ENCODE measurements around the gene PAPLN.
"Not testable (repeated sequence)": the region's sequence is repeated elsewhere in the genome, so short reads cannot be mapped to it uniquely, and the experiment has no call there.

PAPLN gene, protein sequence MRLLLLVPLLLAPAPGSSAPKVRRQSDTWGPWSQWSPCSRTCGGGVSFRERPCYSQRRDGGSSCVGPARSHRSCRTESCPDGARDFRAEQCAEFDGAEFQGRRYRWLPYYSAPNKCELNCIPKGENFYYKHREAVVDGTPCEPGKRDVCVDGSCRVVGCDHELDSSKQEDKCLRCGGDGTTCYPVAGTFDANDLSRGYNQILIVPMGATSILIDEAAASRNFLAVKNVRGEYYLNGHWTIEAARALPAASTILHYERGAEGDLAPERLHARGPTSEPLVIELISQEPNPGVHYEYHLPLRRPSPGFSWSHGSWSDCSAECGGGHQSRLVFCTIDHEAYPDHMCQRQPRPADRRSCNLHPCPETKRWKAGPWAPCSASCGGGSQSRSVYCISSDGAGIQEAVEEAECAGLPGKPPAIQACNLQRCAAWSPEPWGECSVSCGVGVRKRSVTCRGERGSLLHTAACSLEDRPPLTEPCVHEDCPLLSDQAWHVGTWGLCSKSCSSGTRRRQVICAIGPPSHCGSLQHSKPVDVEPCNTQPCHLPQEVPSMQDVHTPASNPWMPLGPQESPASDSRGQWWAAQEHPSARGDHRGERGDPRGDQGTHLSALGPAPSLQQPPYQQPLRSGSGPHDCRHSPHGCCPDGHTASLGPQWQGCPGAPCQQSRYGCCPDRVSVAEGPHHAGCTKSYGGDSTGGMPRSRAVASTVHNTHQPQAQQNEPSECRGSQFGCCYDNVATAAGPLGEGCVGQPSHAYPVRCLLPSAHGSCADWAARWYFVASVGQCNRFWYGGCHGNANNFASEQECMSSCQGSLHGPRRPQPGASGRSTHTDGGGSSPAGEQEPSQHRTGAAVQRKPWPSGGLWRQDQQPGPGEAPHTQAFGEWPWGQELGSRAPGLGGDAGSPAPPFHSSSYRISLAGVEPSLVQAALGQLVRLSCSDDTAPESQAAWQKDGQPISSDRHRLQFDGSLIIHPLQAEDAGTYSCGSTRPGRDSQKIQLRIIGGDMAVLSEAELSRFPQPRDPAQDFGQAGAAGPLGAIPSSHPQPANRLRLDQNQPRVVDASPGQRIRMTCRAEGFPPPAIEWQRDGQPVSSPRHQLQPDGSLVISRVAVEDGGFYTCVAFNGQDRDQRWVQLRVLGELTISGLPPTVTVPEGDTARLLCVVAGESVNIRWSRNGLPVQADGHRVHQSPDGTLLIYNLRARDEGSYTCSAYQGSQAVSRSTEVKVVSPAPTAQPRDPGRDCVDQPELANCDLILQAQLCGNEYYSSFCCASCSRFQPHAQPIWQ

DNA sequence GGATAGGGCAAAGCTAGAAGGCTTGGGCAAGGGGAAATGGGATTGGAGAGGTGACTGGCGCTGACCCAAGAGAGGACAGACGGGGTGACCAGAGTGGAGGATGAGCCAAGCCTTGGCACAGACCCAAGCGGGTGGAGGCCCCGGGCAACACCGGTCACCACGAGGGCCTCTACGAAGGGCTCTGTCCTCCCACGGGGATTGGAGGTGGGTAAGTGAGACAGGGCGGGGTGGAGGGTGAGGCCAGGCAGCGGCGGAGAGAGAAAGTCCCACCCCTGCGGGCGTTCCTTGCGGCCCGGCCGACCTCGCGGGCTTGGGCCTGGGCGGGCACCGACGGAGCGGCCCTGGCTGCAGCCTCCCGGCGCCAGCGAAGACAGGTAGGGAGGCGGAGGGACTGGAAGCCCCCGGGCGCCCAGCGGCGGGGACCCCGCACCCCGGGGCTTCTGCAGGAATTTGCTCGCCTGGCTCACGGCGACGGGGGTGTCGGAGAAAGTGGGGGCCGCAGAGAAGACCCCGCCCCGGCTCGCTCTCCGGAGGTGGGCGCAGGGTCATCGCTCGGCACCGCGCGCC is at the start of gene PAPLN:
Gene PAPLN, plus strand, starts transcription at position 288 of the 567 bp plus-strand sequence. CDS start 2,273 bp downstream, outside the sequence.
- in situ Hi-C loops (cut with MboI; ENCODE audit: low sequenced_read_pairs): no loop called here

DNA sequence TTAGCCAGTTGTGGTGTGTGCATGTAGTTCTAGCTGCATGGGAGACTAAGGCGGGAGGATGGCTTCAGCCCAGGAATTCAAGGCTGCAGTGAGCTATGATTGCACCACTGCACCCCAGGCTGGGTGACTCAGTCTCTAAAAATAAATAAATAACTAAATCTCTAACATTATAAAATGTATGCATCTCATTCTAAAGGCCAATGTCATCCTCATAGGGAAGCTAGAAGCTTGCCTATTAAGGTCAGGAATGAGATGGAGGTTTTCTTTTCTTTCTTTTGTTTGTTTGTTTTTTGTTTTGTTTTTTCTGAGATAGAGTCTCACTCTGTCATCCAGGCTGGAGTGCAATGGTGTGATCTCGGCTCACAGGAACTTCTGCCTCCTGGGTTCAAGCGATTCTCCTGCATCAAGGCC is 48.8 kb upstream of the PAPLN start:
- in situ Hi-C loops (cut with MboI; ENCODE audit: low sequenced_read_pairs): no loop called here

DNA sequence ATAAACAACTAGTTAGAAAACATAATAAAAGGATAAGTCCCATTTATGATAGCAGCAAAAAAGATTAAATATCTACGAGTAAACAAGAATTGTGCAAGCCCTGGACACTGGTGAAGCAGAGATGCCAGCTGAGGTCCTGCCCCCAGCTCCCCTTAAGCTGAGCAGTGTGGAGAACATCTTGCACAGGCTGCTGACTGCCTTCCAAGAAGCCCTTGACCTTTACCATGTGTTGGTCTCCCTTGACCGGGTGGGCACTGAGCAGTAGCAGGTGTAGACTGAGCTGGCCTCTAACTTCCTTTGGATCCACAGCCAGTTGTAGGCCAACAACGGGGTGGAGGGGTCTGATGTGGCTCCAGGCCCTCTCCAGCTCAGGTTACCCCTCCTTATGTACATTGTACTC is 47.7 kb upstream of the PAPLN start:
- in situ Hi-C loops (cut with MboI; ENCODE audit: low sequenced_read_pairs): no loop called here

DNA sequence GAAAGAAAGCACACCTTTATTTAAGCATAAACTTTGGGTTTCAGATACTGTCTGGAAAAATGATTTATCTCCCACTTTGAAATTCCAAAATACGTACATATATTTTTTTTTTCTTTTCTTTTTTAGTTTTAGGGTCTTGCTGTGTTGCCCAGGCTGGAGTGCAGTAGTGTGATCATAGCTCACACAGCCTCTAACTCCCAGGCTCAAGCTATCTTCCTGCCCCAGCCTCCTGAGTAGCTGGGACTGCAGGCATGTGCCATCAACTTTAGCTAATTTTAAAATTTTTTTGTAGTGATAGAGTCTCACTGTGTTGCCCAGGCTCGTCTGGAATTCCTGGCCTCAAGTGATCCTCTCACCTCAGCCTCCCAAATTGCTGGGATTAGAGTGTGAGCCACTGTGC is 45.9 kb upstream of the PAPLN start:
- in situ Hi-C loops (cut with MboI; ENCODE audit: low sequenced_read_pairs): no loop called here

DNA sequence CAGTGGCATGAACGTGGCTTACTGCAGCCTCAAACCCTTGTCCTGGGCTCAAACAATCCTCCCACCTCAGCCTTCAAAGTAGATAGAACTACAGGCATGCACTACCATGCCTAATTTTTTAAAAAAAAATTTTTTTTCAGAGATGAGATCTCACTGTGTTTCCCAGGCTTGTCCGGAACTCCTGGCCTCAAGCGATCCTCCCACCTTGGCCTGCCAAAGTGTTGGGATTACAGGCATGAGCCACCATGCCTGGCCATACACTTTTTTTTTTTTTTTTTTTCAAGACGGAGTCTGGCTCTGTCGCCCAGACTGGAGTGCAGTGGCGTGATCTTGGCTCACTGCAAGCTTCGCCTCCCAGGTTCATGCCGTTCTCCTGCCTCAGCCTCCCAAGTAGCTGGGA is 43.0 kb upstream of the PAPLN start:
- in situ Hi-C loops (cut with MboI; ENCODE audit: low sequenced_read_pairs): not testable (repeated sequence)

DNA sequence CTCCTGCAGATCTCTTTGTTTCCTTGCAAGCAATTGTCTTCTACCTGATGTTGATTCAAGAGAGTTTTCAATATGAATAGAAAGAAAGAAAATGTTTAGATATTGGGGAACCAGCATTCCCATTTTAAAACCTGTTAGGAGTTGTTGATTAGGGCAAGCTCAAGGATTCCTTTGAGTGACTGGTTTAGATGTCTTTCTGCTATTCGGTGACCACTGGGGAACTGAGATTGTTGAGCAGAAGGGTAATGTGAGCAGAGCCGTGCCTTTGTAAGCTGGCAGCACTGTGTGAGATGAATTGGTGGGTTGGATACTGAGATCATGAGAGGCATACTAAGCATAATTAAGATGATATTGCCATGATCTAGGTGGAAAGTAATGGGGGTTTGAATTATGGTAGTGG is 39.1 kb upstream of the PAPLN start:
- in situ Hi-C loops (cut with MboI; ENCODE audit: low sequenced_read_pairs): no loop called here

DNA sequence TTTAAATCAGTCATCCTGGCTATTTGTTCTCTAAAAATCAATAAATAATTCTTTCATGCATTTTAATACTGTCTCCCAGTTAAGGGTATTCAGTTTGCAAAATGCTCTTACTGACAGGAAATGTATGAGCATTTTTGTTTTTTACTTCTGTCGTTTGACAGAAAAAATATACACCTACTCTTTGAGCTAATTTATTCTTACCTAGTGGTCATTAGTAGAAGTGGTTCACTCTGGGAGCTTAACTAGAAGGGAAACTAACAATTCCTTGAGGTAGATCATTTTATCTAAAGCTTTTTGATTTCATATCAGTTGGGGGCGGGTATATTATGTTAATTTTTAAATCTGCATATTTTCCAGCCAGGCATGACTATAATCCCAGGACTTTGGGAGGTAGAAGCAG is 33.8 kb upstream of the PAPLN start:
- in situ Hi-C loops (cut with MboI; ENCODE audit: low sequenced_read_pairs): no loop called here

DNA sequence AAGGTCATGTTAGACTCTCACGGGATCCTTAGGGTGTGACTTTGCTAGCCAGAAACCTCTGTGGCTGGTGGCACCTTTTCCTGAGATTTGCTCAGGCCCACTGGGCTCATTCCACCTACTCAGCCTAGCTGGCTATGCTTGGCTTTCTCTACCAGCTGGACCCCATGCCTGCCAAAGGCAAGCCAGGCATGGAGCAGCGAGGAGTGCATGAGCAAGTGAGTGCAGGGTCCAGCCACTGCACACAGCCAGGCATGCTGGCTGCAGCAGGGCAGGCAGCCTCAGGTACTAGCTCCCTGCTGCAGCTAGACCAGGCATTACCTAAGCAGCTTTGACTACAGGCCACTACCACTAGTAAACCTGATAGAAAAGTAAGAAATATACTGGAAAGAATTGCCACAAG is 29.7 kb upstream of the PAPLN start:
- in situ Hi-C loops (cut with MboI; ENCODE audit: low sequenced_read_pairs): no loop called here

DNA sequence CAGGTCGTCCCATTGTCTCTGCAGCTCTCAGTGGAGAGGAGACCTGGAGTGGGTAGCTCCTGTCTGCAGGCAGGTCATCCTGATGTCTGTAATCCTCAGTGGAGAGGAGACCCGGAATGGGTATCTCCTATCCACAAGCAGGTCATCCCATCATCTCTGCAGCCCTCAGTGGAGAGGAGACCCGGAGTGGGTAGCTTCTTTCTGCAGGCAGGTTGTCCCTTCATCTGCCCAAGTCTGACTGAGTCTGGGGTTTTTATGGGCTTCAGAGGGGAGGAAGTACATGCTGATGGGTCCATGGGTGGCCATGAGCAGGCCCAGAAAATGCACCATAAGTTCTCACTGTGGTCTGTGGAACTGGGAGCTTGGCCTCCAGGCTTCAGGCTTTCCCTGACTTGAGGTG is 28.9 kb upstream of the PAPLN start:
- in situ Hi-C loops (cut with MboI; ENCODE audit: low sequenced_read_pairs): no loop called here

DNA sequence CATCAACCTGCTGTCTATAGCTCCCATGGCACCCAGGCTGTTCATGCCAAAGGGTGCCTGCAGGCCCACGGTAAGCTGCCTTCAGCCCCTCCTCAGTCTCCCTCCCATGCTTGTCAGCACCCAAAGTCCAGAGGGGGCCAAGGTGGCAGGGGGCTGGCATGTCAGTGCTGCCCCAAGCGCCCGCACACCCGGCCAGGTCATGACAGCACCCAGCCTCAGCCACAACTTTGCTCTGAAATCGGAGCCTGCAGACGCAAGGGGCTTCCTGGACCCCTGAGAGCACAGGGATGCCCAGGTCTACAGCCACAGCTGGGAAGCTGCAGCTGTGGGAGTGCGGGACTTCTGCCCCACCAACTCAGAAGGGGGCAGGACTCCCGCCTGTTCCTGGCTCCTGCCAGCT is 28.5 kb upstream of the PAPLN start:
- in situ Hi-C loops (cut with MboI; ENCODE audit: low sequenced_read_pairs): no loop called here

DNA sequence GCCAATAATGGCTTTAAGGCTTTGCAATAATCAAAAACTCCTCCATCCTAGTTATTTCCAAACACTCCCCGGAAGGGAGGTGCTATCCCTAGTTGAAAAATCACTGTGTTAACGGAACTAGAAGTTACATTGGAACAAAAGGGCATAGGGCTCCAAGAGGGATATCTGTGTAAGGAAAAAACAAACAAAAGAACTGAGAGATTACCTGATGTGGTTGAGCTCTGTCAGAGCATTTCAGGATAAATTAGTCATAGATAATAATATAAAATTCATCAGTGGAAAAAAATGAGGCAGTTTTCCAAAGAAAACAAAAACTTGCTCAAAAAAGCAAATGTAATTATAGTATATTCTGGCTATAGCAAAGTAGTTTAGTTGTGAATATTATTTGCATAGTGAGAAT is 27.4 kb upstream of the PAPLN start:
- in situ Hi-C loops (cut with MboI; ENCODE audit: low sequenced_read_pairs): no loop called here

DNA sequence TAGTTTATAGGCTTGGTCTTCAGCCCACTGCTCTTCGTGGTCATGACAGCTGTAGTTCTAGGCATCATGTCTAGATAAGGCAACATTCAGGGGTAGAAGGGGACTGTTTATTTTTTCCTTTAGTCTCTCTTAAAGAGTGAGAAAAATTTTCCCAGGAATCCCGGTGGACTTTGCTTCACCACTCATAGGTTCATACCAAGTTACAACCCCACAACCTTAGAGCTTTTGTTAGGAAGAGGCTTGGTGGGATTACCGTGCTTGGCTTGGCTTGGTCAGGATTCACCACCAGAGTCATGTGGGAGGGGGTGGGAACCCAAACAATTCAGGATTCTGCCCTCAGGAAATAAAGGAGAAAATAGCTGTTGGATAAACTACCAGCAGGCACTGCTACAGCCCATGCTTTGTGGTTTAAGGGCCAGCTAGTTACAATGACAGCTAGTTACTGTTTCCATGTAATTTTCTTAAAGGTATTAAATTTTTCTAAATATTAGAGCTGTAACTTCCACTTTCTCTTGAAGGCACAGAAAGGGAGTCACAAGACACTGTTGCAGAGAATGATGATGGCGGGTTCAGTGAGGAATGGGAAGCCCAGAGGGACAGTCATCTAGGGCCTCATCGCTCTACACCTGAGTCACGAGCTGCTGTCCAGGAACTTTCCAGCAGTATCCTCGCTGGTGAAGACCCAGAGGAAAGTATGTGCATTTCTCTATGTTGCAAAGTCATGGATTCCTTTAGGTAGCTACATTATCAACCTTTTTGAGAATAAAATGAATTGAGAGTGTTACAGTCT is 25.9 kb upstream of the PAPLN start:
- in situ Hi-C loops (cut with MboI; ENCODE audit: low sequenced_read_pairs): no loop called here

DNA sequence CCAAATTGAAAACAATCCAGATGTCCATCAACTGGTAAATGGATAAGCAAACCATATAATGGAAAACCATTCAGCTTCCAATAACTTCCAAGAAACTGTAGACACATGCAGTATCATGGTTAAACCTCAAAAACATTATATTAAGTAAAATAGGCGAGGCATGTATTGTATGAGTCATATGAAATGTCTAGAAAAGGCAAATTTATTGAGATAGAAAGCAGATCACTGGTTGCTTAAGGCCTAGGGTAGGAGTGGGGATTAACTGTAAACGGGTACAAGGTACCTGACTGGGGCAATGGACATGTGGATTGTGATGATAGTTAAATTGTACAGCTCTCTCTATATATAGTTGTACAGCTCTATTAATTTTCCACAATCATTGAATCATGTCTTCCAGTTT is 21.3 kb upstream of the PAPLN start:
- in situ Hi-C loops (cut with MboI; ENCODE audit: low sequenced_read_pairs): no loop called here

DNA sequence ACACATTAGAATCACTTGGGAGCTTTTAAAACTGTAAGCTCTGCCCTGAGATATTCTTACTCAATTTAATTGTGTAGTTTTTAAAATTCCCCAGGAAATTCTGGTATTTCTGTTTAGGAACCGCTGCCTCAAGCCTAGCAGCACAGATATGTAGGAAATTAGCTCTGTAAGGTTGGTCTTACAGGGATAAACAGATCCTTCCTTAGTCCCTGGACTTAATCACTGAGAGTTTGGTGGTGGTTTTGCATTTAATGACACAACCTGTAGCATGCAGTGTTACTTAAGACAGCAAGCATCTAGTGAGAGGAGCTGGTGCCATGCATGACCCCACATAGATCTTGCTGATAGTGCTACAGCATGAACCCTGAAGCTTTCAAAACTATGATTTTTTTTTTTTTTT is 19.9 kb upstream of the PAPLN start:
- in situ Hi-C loops (cut with MboI; ENCODE audit: low sequenced_read_pairs): no loop called here

DNA sequence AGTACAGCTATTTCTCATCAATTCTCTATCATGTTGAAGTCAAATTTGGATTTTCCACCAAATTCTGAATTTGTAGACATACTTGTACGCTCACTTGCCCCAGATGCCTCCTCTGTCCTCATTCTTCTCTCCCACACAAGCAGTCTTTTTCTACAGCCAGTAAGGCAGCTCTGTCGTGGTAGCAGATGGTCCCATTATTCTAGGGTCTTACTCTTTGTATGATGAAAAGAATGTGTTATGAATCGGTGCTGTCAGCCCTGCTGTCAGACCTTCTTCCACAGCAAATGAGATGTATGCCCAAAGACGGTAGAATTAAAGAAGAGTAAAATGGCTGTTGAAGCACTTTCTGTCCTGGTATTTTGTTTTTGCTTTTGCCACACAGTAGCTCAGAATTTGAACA is 17.2 kb upstream of the PAPLN start:
- in situ Hi-C loops (cut with MboI; ENCODE audit: low sequenced_read_pairs): no loop called here

DNA sequence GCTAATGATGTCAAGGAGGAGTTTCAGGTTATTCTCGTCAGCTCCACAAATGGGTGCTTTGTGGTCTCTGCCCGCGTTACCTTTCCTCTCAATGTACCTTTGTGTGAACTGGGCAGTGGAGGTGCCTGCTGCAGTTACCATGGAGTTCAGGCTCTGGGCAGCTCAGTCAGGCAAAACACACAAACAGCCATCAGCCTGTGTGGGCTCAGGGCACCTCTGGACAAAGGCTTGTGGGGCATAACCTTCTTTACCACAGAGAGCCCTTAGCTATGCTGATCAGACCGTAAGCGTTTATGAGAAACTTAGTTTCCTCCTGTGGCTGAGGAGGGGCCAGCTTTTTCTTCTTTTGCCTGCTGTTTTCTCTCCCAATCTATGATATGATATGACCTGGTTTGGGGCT is 16.7 kb upstream of the PAPLN start:
- in situ Hi-C loops (cut with MboI; ENCODE audit: low sequenced_read_pairs): no loop called here

DNA sequence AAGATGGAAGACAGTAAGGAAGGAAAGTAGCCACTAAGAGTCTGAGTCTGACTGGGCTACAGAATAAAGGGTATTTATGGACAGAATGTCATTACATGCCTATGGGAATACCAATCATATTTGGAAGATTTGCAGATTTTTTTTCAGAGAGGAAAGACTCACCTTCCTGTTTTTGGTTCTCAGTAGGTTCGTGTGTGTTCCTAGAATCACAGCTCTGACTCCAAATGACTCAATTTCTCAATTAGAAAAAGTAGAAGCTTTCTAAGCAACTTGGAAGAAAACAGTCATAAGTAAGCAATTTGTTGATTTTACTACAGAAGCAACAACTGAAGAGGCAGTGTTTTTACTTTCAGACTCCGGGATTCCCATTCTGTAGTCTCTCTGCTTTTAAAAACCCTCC is 15.4 kb upstream of the PAPLN start:
- in situ Hi-C loops (cut with MboI; ENCODE audit: low sequenced_read_pairs): no loop called here

DNA sequence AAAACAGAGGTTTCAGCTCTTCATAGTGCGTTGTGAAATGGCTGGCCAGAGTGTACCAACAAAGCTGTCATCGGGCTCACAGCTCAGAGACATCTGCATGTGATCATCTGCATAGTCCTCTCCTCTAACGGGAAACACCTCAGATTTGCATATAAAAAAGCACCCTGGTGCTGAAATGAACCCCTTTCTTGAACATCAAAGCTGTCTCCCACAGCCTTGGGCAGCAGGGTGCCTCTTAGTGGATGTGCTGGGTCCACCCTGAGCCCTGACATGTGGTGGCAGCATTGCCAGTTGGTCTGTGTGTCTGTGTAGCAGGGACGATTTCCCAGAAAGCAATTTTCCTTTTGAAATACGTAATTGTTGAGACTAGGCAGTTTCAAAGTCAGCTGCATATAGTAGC is 14.3 kb upstream of the PAPLN start:
- in situ Hi-C loops (cut with MboI; ENCODE audit: low sequenced_read_pairs): no loop called here

DNA sequence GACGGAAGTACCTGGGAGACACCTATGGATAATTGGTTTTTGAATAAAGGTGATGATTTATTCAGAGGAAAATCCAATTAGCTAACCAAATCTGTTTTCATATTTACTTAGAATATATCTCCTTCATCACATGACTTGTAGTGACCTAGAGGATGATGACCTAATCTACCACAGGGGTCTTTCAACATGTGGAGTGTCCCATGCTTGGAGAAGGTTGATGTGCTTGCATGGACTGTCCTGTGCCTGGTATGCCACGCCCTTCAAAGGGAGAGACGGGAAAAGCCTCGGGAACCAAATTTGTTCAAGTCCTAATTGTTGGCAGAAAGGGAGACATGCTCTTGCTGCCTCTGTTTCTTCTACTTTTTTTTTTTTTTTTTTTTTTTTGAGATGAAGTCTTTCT is 11.8 kb upstream of the PAPLN start:
- in situ Hi-C loops (cut with MboI; ENCODE audit: low sequenced_read_pairs): no loop called here
